PFSK-1 (cell line): Measurements from ENCODE around the gene SPRTN.

Source experiments
- POLR2AphosphoS5 ChIP-seq: IDR thresholded peaks from 2 replicates; pipeline ENCODE4 v1.6.1; 2012; ENCODE audit warnings: low read depth, mild to moderate bottlenecking, control low read depth, low read length, moderate library complexity
- TAF1 ChIP-seq: IDR thresholded peaks from 2 replicates; pipeline ENCODE4 v1.6.1; 2012; ENCODE audit warnings: low read length, control low read depth, borderline replicate concordance; ENCODE audit not compliant: insufficient read depth
- TF ChIP-seq, protein P1 (sequence below), 2 experiments: IDR thresholded peaks; 2 replicates each; pipeline versions ENCODE4 v1.6.1 to v1.8.0; 2011 to 2012; ENCODE audit warnings: low read depth in 2 of 2, low read length in 2 of 2, control low read depth in 1 of 2, inconsistent platforms in 1 of 2, mild to moderate bottlenecking in 1 of 2, moderate library complexity in 1 of 2; ENCODE audit not compliant: insufficient read depth in 1 of 2

GRCh38 chr1:231340328-231341013, 2.4 kb downstream of the SPRTN start:
- TF ChIP-seq TAF1 (no peak), POLR2AphosphoS5 (no peak)
- TF ChIP-seq, protein P1, sequence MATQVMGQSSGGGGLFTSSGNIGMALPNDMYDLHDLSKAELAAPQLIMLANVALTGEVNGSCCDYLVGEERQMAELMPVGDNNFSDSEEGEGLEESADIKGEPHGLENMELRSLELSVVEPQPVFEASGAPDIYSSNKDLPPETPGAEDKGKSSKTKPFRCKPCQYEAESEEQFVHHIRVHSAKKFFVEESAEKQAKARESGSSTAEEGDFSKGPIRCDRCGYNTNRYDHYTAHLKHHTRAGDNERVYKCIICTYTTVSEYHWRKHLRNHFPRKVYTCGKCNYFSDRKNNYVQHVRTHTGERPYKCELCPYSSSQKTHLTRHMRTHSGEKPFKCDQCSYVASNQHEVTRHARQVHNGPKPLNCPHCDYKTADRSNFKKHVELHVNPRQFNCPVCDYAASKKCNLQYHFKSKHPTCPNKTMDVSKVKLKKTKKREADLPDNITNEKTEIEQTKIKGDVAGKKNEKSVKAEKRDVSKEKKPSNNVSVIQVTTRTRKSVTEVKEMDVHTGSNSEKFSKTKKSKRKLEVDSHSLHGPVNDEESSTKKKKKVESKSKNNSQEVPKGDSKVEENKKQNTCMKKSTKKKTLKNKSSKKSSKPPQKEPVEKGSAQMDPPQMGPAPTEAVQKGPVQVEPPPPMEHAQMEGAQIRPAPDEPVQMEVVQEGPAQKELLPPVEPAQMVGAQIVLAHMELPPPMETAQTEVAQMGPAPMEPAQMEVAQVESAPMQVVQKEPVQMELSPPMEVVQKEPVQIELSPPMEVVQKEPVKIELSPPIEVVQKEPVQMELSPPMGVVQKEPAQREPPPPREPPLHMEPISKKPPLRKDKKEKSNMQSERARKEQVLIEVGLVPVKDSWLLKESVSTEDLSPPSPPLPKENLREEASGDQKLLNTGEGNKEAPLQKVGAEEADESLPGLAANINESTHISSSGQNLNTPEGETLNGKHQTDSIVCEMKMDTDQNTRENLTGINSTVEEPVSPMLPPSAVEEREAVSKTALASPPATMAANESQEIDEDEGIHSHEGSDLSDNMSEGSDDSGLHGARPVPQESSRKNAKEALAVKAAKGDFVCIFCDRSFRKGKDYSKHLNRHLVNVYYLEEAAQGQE (IDR thresholded peaks at IDR 0.05; ENCODE audit: insufficient read depth in 1 of 2, low read depth in 2 of 2, low read length in 2 of 2): no peak
